ENCODE results near the gene SLC4A8. TPM values are rescaled to one million over a fixed set of nuclear protein-coding genes. Genes with fewer than 3 reads are reported as not detected.

Gene SLC4A8
- total RNA-seq, 1 donor from 2014 or later: 18.5 TPM

Other genes with a start within 250 kb of the SLC4A8 start
- gene POU6F1, start 206.8 kb upstream of the SLC4A8 start, total RNA-seq (ENCODE audit: low replicate concordance): 5.6 and 6.6 TPM in 2 replicates
- 89.0 and 149 TPM in 2 replicates for gene DAZAP2, start 186.0 kb upstream of the SLC4A8 start, total RNA-seq (ENCODE audit: low replicate concordance)
- 35.5 and 80.7 TPM in 2 replicates for gene SMAGP, start 154.4 kb upstream of the SLC4A8 start, total RNA-seq (ENCODE audit: low replicate concordance)
- gene BIN2, start 100.7 kb upstream of the SLC4A8 start, total RNA-seq (ENCODE audit: low replicate concordance): 0.19 TPM in 1 of 2 replicates, not detected in the other
- not detected in 2 replicates for gene CELA1, start 78.2 kb upstream of the SLC4A8 start, total RNA-seq (ENCODE audit: low replicate concordance)
- 17.2 and 87.4 TPM in 2 replicates for gene GALNT6, start 33.4 kb upstream of the SLC4A8 start, total RNA-seq (ENCODE audit: low replicate concordance)
- 2.6 and 3.9 TPM in 2 replicates for gene SCN8A, start 166.4 kb downstream of the SLC4A8 start, total RNA-seq (ENCODE audit: low replicate concordance)

Measured in type B pancreatic cell (in vitro differentiated cells).